BE2C (cell line): ENCODE data around the gene AKT3.

Source experiments
- DNase-seq: peaks from one replicate; pipeline ENCODE4 v3.0.0-alpha.2; 2020
- H3K27me3 ChIP-seq: fragments of 250-450 bp; sonication (Bioruptor Pico); 2 replicates; pipeline ENCODE4 v1.5.1; 2020; ENCODE audit warnings: mild to moderate bottlenecking
- H3K36me3 ChIP-seq: fragments of 250-450 bp; sonication (Bioruptor Pico); 2 replicates; pipeline ENCODE4 v1.5.1; 2020; ENCODE audit warnings: mild to moderate bottlenecking
- H3K4me1 ChIP-seq: fragments of 250-450 bp; sonication (Bioruptor Pico); 2 replicates; pipeline ENCODE4 v1.5.1; 2020
- H3K4me3 ChIP-seq: 2 replicates; pipeline ENCODE4 v1.5.1; 2011; ENCODE audit warnings: low read depth, low read length
- H3K9me3 ChIP-seq: fragments of 250-450 bp; sonication (Bioruptor Pico); 2 replicates; pipeline ENCODE4 v1.5.1; 2020
- CTCF ChIP-seq: IDR thresholded peaks from 2 replicates; pipeline ENCODE4 v1.5.1; 2012; ENCODE audit warnings: mild to moderate bottlenecking, low read depth, low read length

AKT3 gene

GRCh38 chr1:243471754-243472745 lies 378.0 kb downstream of the AKT3 start:
- TF ChIP-seq CTCF, result no peak
- H3K9me3 ChIP-seq, result no peaks in the 10 kb centered on the region
- peaks cover 30% of the 10 kb centered on the region for H3K4me1 ChIP-seq
- no peaks in the 10 kb centered on the region for H3K36me3 ChIP-seq
- DNase-seq, result no peak
- H3K4me3 ChIP-seq, result no peak overlapping the region
- H3K27me3 ChIP-seq, result no peaks in the 10 kb centered on the region

GRCh38 chr1:243471026-243471685 lies 378.9 kb downstream of the AKT3 start:
- Histone ChIP-seq H3K4me1 (peaks cover 31% of the 10 kb centered on the region), H3K9me3 (no peaks in the 10 kb centered on the region), H3K36me3 (no peaks in the 10 kb centered on the region), H3K4me3 (no peak overlapping the region), H3K27me3 (no peaks in the 10 kb centered on the region)
- no peak for TF ChIP-seq CTCF
- no peak for DNase-seq

GRCh38 chr1:243470502-243470901 lies 379.5 kb downstream of the AKT3 start:
- DNase-seq, result no peak
- Histone ChIP-seq H3K27me3 (no peaks in the 10 kb centered on the region), H3K36me3 (no peaks in the 10 kb centered on the region), H3K9me3 (no peaks in the 10 kb centered on the region), H3K4me1 (peaks cover 32% of the 10 kb centered on the region), H3K4me3 (no peak overlapping the region)
- TF ChIP-seq CTCF, result no peak

DNA sequence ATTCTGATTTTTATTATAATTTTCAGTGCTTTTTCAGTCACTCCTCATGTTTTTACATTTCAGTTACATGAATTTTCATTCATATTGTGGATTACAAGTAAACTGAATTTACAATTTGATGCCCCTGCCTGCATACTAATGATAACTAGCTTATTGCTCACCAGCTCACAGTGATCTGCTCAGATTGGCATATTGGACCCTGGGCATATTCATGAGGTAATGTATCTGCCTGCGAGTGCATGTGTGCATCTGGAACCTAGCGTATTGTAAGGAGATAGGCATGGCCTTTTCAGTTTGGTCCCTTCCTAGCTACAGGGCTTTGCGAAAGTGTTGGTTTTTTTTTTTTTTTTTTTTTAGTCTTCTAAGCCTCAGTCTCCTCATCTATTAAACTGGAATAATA lies 380.5 kb downstream of the AKT3 start:
- H3K27me3 ChIP-seq, result no peaks in the 10 kb centered on the region
- H3K4me3 ChIP-seq, result no peak overlapping the region
- H3K4me1 ChIP-seq, result peaks cover 33% of the 10 kb centered on the region
- no peaks in the 10 kb centered on the region for H3K9me3 ChIP-seq
- DNase-seq, result no peak
- TF ChIP-seq CTCF, result no peak
- H3K36me3 ChIP-seq, result no peaks in the 10 kb centered on the region

DNA sequence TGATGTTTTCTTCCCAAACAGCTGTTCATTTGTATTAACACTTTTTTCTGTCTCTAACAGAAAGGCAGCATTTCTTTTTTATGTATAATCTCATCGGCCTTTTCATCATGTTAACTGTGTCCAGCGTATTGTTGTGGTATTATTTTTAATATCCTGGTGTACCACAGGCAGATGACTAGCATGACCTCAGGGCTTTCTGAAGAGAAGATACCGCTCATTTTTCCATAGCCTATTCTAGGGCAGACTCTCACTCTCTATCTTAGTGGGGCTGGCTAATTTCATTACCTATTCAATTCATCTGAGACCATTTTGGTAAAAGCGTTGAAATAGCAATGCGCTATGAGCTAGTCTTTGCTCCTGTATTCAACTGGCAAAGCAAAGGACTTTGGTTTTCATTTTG lies 384.3 kb downstream of the AKT3 start:
- Histone ChIP-seq H3K36me3 (no peaks in the 10 kb centered on the region), H3K9me3 (no peaks in the 10 kb centered on the region), H3K4me1 (peaks cover 13% of the 10 kb centered on the region), H3K27me3 (no peaks in the 10 kb centered on the region), H3K4me3 (no peak overlapping the region)
- TF ChIP-seq CTCF, result no peak
- no peak for DNase-seq

GRCh38 chr1:243465081-243465480 lies 385.0 kb downstream of the AKT3 start:
- no peaks in the 10 kb centered on the region for H3K9me3 ChIP-seq
- peak; percentile 29 for DNase-seq
- no peak overlapping the region for H3K4me3 ChIP-seq
- no peak for TF ChIP-seq CTCF
- no peaks in the 10 kb centered on the region for H3K27me3 ChIP-seq
- H3K36me3 ChIP-seq, result no peaks in the 10 kb centered on the region
- peaks cover 12% of the 10 kb centered on the region for H3K4me1 ChIP-seq
